Nephron (organoid): Measurements from ENCODE around the gene GLMN.

Source experiments
- H3K27ac Mint-ChIP-seq, 3 experiments: 2 replicates each; pipeline ENCODE4 v1.8.0; 2020; ENCODE audit warnings: mixed read lengths in 3 of 3, mild to moderate bottlenecking in 2 of 3, moderate library complexity in 1 of 3
- H3K27me3 Mint-ChIP-seq: 2 replicates; pipeline ENCODE4 v1.8.0; 2021; ENCODE audit warnings: low read depth, mild to moderate bottlenecking, moderate library complexity, mixed read lengths
- H3K36me3 Mint-ChIP-seq: 2 replicates; pipeline ENCODE4 v1.8.0; 2020; ENCODE audit warnings: low read depth, mixed read lengths
- H3K4me1 Mint-ChIP-seq: 2 replicates; pipeline ENCODE4 v1.8.0; 2020; ENCODE audit warnings: mixed read lengths
- H3K4me3 Mint-ChIP-seq, 3 experiments: 2 replicates each; pipeline ENCODE4 v1.8.0; 2020; ENCODE audit warnings: mild to moderate bottlenecking in 3 of 3, mixed read lengths in 3 of 3, moderate library complexity in 2 of 3
- H3K9me3 Mint-ChIP-seq: 2 replicates; pipeline ENCODE4 v1.8.0; 2020; ENCODE audit warnings: mixed read lengths
- TF ChIP-seq, protein P1 (sequence below), 3 experiments: fragments of 200-600 bp; sonication (generic); IDR thresholded peaks; one replicate each; pipeline ENCODE4 v1.5.0; 2021; ENCODE audit warnings: antibody characterized with exemption in 3 of 3; ENCODE audit not compliant: unreplicated experiment in 3 of 3

The GLMN gene

GRCh38 chr1:92217721-92218120, 81.1 kb downstream of the GLMN start, which contains the start of gene C1orf146:
TSS of gene C1orf146 (plus strand) at chr1:92217915. CDS start at chr1:92231421, 13,506 bp downstream.
- Mint-ChIP-seq H3K4me1 (no peaks in the 10 kb centered on the region), H3K27me3 (no peaks in the 10 kb centered on the region), H3K4me3 (no peak within 1 kb of the TSS), H3K36me3 (no peaks in the 10 kb centered on the region), H3K9me3 (peaks cover 5% of the 10 kb centered on the region), H3K27ac (no peak within 1 kb of the TSS)
- TF ChIP-seq, protein P1, sequence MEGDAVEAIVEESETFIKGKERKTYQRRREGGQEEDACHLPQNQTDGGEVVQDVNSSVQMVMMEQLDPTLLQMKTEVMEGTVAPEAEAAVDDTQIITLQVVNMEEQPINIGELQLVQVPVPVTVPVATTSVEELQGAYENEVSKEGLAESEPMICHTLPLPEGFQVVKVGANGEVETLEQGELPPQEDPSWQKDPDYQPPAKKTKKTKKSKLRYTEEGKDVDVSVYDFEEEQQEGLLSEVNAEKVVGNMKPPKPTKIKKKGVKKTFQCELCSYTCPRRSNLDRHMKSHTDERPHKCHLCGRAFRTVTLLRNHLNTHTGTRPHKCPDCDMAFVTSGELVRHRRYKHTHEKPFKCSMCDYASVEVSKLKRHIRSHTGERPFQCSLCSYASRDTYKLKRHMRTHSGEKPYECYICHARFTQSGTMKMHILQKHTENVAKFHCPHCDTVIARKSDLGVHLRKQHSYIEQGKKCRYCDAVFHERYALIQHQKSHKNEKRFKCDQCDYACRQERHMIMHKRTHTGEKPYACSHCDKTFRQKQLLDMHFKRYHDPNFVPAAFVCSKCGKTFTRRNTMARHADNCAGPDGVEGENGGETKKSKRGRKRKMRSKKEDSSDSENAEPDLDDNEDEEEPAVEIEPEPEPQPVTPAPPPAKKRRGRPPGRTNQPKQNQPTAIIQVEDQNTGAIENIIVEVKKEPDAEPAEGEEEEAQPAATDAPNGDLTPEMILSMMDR (IDR thresholded peaks at IDR 0.05; ENCODE audit: unreplicated experiment in 3 of 3) = no peak

DNA sequence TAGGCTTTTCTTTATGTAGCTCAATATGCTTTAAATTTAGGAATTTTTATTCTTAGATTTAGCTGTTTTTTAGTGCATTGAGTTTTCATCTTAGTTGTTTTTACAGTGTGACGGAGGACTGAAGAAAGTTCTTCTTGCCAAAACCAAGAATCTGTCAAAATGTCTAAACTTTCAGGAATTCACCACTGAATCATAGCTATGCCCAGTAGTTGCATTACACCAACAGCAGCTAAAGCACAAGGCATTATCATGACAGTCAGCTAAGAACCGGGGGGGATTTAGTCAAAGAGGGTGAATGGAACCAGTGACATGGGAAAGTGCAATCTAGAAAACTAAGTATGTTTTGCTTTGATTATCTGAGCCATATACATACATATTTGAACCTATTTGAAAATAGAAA, 87.6 kb downstream of the GLMN start:
- H3K9me3 Mint-ChIP-seq = no peaks in the 10 kb centered on the region
- H3K36me3 Mint-ChIP-seq = no peaks in the 10 kb centered on the region
- no peak overlapping the region for H3K4me3 Mint-ChIP-seq
- H3K4me1 Mint-ChIP-seq = no peaks in the 10 kb centered on the region
- no peaks in the 10 kb centered on the region for H3K27me3 Mint-ChIP-seq
- H3K27ac Mint-ChIP-seq = no peak overlapping the region
- TF ChIP-seq, protein P1 (IDR thresholded peaks at IDR 0.05; ENCODE audit: unreplicated experiment in 3 of 3) = no peak

DNA sequence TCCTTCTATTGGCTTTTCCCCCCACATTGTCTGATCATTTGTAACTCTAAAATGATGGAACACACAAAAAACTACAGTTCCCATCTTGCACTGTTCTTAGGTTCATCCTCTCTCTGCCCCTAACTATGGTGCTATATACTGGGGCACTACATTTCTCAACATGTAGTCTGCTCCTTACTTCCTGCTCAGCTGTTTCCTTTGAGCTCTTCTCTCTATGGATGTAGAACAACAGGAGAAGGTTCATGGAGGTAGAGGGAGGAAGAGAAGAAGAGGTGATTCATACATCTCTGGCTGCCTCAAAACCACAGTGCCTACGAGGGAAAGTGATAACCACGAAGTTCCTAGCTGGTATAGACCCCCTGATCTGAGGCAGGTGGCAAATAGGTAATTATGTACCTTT, 88.1 kb downstream of the GLMN start:
- no peak overlapping the region for H3K4me3 Mint-ChIP-seq
- no peaks in the 10 kb centered on the region for H3K4me1 Mint-ChIP-seq
- no peaks in the 10 kb centered on the region for H3K27me3 Mint-ChIP-seq
- H3K9me3 Mint-ChIP-seq = no peaks in the 10 kb centered on the region
- H3K27ac Mint-ChIP-seq = no peak overlapping the region
- H3K36me3 Mint-ChIP-seq = no peaks in the 10 kb centered on the region
- TF ChIP-seq, protein P1 (IDR thresholded peaks at IDR 0.05; ENCODE audit: unreplicated experiment in 3 of 3) = no peak

DNA sequence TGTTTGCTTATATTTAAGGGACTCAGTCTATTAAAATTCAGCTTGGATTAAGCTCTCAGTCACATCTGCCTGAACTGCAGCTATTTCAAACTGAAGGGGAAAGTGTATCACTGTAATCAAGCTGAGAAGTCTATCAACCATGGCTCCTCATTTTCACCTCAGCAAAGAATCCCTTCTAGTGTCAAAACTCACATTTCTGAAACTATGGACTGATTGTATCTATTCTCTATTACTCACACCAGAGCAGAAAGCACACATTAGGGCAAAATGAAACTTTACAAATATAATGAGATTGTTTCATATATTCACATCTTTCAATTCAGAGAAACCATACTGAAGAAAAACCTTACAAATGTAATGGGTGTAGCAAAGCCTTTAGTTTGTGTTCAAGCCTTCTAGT, 95.7 kb downstream of the GLMN start:
- H3K4me3 Mint-ChIP-seq = no peak overlapping the region
- H3K9me3 Mint-ChIP-seq = peaks cover 4% of the 10 kb centered on the region
- H3K4me1 Mint-ChIP-seq = no peaks in the 10 kb centered on the region
- H3K36me3 Mint-ChIP-seq = no peaks in the 10 kb centered on the region
- TF ChIP-seq, protein P1 (IDR thresholded peaks at IDR 0.05; ENCODE audit: unreplicated experiment in 3 of 3) = no peak
- H3K27ac Mint-ChIP-seq = no peak overlapping the region
- peaks cover 3% of the 10 kb centered on the region for H3K27me3 Mint-ChIP-seq

GRCh38 chr1:92201973-92202372, 96.8 kb downstream of the GLMN start:
- Mint-ChIP-seq H3K9me3 (peaks cover 4% of the 10 kb centered on the region), H3K27me3 (peaks cover 3% of the 10 kb centered on the region), H3K36me3 (no peaks in the 10 kb centered on the region), H3K27ac (no peak overlapping the region), H3K4me1 (no peaks in the 10 kb centered on the region), H3K4me3 (no peak overlapping the region)
- TF ChIP-seq, protein P1 (IDR thresholded peaks at IDR 0.05; ENCODE audit: unreplicated experiment in 3 of 3) = no peak
